Measurements from ENCODE around the gene PTPRN2. TPM values are rescaled to one million over a fixed set of nuclear protein-coding genes. Genes with fewer than 3 reads are reported as not detected.
"Not testable (repeated sequence)": the region's sequence is repeated elsewhere in the genome, so short reads cannot be mapped to it uniquely, and the experiment has no call there.

PTPRN2 gene
- polyA plus RNA-seq, 1 experiment: 0.02 TPM

GRCh38 chr7:157895520-157896375 lies 691.9 kb downstream of the PTPRN2 start:
- no peaks in the 10 kb centered on the region for H3K27me3 ChIP-seq (ENCODE audit: control insufficient read depth, insufficient read depth, low read length)
- H3K27ac ChIP-seq (ENCODE audit: low read depth, low read length): no peak overlapping the region
- no peak overlapping the region for H3K4me3 ChIP-seq (ENCODE audit: low read depth, low read length)
- CTCF ChIA-PET: no interaction called here
- DNase-seq (ENCODE audit: low read depth, low spot score): no peak
- POLR2A ChIA-PET: no interaction called here
- TF ChIP-seq CTCF (IDR thresholded peaks at IDR 0.05; ENCODE audit: low read depth, low read length): no peak
- peaks cover 81% of the 10 kb centered on the region for H3K9me3 ChIP-seq (ENCODE audit: control insufficient read depth, insufficient read depth, low read length)

GRCh38 chr7:157895098-157895497 lies 692.5 kb downstream of the PTPRN2 start:
- H3K27ac ChIP-seq (ENCODE audit: low read depth, low read length); DNase-seq (ENCODE audit: low read depth, low spot score); POLR2A ChIA-PET; H3K27me3 ChIP-seq (ENCODE audit: control insufficient read depth, insufficient read depth, low read length); H3K4me3 ChIP-seq (ENCODE audit: low read depth, low read length); CTCF ChIA-PET: not testable (repeated sequence)
- peaks cover 80% of the 10 kb centered on the region for H3K9me3 ChIP-seq (ENCODE audit: control insufficient read depth, insufficient read depth, low read length)

GRCh38 chr7:157893535-157894044 lies 694.0 kb downstream of the PTPRN2 start:
- DNase-seq (ENCODE audit: low read depth, low spot score): no peak
- no peaks in the 10 kb centered on the region for H3K27me3 ChIP-seq (ENCODE audit: control insufficient read depth, insufficient read depth, low read length)
- H3K27ac ChIP-seq (ENCODE audit: low read depth, low read length): no peak overlapping the region
- peaks cover 78% of the 10 kb centered on the region for H3K9me3 ChIP-seq (ENCODE audit: control insufficient read depth, insufficient read depth, low read length)
- TF ChIP-seq CTCF (IDR thresholded peaks at IDR 0.05; ENCODE audit: low read depth, low read length): no peak
- no peak overlapping the region for H3K4me3 ChIP-seq (ENCODE audit: low read depth, low read length)
- POLR2A ChIA-PET: no interaction called here
- CTCF ChIA-PET: no interaction called here

- no peak overlapping the region for H3K4me3 ChIP-seq (ENCODE audit: low read depth, low read length)
- POLR2A ChIA-PET: no interaction called here
- H3K27me3 ChIP-seq (ENCODE audit: control insufficient read depth, insufficient read depth, low read length): no peaks in the 10 kb centered on the region
- H3K27ac ChIP-seq (ENCODE audit: low read depth, low read length): no peak overlapping the region
- CTCF ChIA-PET: no interaction called here
- TF ChIP-seq CTCF (IDR thresholded peaks at IDR 0.05; ENCODE audit: low read depth, low read length): no peak
- DNase-seq (ENCODE audit: low read depth, low spot score): no peak
- peaks cover 78% of the 10 kb centered on the region for H3K9me3 ChIP-seq (ENCODE audit: control insufficient read depth, insufficient read depth, low read length)
Measured at GRCh38 chr7:157892751-157893523, 694.7 kb downstream of the PTPRN2 start.

DNA sequence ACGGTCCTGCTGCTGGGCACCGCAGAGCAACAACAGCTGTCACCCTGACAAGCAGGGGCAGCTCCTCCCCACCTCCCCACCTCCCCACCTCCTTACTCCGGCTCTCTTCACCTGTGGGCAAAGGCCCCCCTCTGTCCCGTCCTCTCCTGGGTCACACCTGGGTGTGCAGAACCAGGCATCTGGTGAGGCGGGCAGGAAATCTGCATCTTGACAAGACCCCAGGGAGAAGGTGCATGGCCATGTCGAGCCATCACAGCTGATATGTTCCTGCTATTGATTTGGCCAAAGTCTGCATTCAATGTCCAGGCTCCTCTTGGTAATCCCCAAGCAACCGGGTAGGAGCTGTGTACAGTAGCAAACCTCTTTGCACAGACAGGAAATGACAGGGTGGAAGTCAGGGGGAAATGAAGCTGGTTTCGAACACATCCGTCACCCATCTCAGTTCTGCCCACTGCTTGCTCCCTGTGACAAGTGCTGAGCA lies 696.7 kb downstream of the PTPRN2 start:
- Histone ChIP-seq H3K27me3 (ENCODE audit: control insufficient read depth, insufficient read depth, low read length) (no peaks in the 10 kb centered on the region), H3K9me3 (ENCODE audit: control insufficient read depth, insufficient read depth, low read length) (peaks cover 73% of the 10 kb centered on the region), H3K4me3 (ENCODE audit: low read depth, low read length) (no peak overlapping the region), H3K27ac (ENCODE audit: low read depth, low read length) (no peak overlapping the region)
- ChIA-PET POLR2A (no interaction called here), CTCF (no interaction called here)
- no peak for TF ChIP-seq CTCF (IDR thresholded peaks at IDR 0.05; ENCODE audit: low read depth, low read length)
- no peak for DNase-seq (ENCODE audit: low read depth, low spot score)
